ENCODE results near the gene ARHGDIG. TPM values are rescaled to one million over a fixed set of nuclear protein-coding genes. Genes with fewer than 3 reads are reported as not detected.
A peak's percentile ranks its signal among the peaks of the same experiment; 100 is the strongest.

ARHGDIG gene
- not detected for total RNA-seq
- long read RNA-seq, result 0 reads

DNA sequence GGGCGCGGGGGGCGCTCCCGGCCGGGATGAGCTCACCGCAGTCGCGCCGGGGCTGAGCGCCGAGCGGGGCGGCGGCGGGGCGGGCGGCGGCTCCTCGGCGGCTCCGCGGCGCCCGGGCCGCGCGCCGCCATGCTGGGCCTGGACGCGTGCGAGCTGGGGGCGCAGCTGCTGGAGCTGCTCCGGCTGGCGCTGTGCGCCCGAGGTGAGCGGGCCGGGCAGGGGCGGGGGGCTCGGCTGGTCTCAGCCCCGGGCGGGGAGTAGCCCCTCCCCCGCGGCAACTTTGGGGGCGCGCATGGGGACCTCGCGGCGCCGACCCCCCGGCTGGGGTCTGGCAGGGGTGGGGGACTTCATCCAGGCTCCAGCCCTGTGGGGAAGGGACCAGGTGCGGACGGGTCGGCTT lies at the start of gene ARHGDIG:
TSS of gene ARHGDIG (plus strand) at position 40 of the 400 bp plus-strand sequence. CDS start at position 130, 90 bp downstream.
- intact Hi-C loops (cut with DNase I), result no loop called here
- H3K4me1 ChIP-seq, result peaks cover 7% of the 10 kb centered on the region
- no peak within 1 kb of the TSS for H3K27ac ChIP-seq
- H3K36me3 ChIP-seq, result no peaks in the 10 kb centered on the region
- ATAC-seq (no peak), DNase-seq (no peak)
- H3K4me3 ChIP-seq, result peak within 1 kb of the TSS; percentile 39
- no peaks in the 10 kb centered on the region for H3K9me3 ChIP-seq
- TF ChIP-seq, protein P1, sequence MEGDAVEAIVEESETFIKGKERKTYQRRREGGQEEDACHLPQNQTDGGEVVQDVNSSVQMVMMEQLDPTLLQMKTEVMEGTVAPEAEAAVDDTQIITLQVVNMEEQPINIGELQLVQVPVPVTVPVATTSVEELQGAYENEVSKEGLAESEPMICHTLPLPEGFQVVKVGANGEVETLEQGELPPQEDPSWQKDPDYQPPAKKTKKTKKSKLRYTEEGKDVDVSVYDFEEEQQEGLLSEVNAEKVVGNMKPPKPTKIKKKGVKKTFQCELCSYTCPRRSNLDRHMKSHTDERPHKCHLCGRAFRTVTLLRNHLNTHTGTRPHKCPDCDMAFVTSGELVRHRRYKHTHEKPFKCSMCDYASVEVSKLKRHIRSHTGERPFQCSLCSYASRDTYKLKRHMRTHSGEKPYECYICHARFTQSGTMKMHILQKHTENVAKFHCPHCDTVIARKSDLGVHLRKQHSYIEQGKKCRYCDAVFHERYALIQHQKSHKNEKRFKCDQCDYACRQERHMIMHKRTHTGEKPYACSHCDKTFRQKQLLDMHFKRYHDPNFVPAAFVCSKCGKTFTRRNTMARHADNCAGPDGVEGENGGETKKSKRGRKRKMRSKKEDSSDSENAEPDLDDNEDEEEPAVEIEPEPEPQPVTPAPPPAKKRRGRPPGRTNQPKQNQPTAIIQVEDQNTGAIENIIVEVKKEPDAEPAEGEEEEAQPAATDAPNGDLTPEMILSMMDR (IDR thresholded peaks at IDR 0.05), result no peak
- peaks cover 35% of the 10 kb centered on the region for H3K27me3 ChIP-seq (ENCODE audit: low read depth)

GRCh38 chr16:230949-231348 lies 49.4 kb upstream of the ARHGDIG start:
- intact Hi-C loops (cut with DNase I), result no loop called here
- DNase-seq (no peak), ATAC-seq (no peak)
- Histone ChIP-seq H3K4me3 (no peak overlapping the region), H3K4me1 (peaks cover 33% of the 10 kb centered on the region), H3K9me3 (no peaks in the 10 kb centered on the region), H3K27me3 (ENCODE audit: low read depth) (no peaks in the 10 kb centered on the region), H3K27ac (no peak overlapping the region), H3K36me3 (peaks cover 23% of the 10 kb centered on the region)
- TF ChIP-seq, protein P1 (IDR thresholded peaks at IDR 0.05), result no peak

- Histone ChIP-seq H3K36me3 (no peaks in the 10 kb centered on the region), H3K4me1 (peaks cover 11% of the 10 kb centered on the region), H3K4me3 (peak within 1 kb of the TSS; percentile 82), H3K27me3 (ENCODE audit: low read depth) (no peaks in the 10 kb centered on the region), H3K27ac (peak within 1 kb of the TSS; percentile 98), H3K9me3 (no peaks in the 10 kb centered on the region)
- ATAC-seq (peak; percentile 98), DNase-seq (peak; percentile 95)
- TF ChIP-seq, protein P1 (IDR thresholded peaks at IDR 0.05), result peak; percentile 46
- intact Hi-C loops (cut with DNase I), result no loop called here
Measured at GRCh38 chr16:234468-235305, 45.7 kb upstream of the ARHGDIG start, which contains the start of gene FAM234A. Gene FAM234A, plus strand, starts transcription at chr16:234821. Its CDS starts 19,593 bp downstream, at chr16:254414.

- DNase-seq, result no peak
Measured at GRCh38 chr16:239948-240277, 40.5 kb upstream of the ARHGDIG start.

GRCh38 chr16:240559-240958 lies 39.8 kb upstream of the ARHGDIG start:
- H3K27ac ChIP-seq, result no peak overlapping the region
- intact Hi-C loops (cut with DNase I), result no loop called here
- no peaks in the 10 kb centered on the region for H3K9me3 ChIP-seq
- H3K4me1 ChIP-seq, result peaks cover 7% of the 10 kb centered on the region
- no peak overlapping the region for H3K4me3 ChIP-seq
- TF ChIP-seq, protein P1 (IDR thresholded peaks at IDR 0.05), result no peak
- no peak for DNase-seq
- H3K27me3 ChIP-seq (ENCODE audit: low read depth), result no peaks in the 10 kb centered on the region
- no peaks in the 10 kb centered on the region for H3K36me3 ChIP-seq
- no peak for ATAC-seq

More at GRCh38 chr16:239948-240277, 40.5 kb upstream of the ARHGDIG start:
- Histone ChIP-seq H3K4me3 (no peak overlapping the region), H3K9me3 (no peaks in the 10 kb centered on the region), H3K27ac (no peak overlapping the region), H3K27me3 (ENCODE audit: low read depth) (no peaks in the 10 kb centered on the region), H3K36me3 (no peaks in the 10 kb centered on the region), H3K4me1 (peaks cover 10% of the 10 kb centered on the region)
- TF ChIP-seq, protein P1 (IDR thresholded peaks at IDR 0.05), result no peak
- no peak for ATAC-seq
- intact Hi-C loops (cut with DNase I), result no loop called here
